GM18511 (cell line): ENCODE results near the gene CHTF18.
"Not testable (repeated sequence)": the region's sequence is repeated elsewhere in the genome, so short reads cannot be mapped to it uniquely, and the experiment has no call there.

Experiments
- ATAC-seq: cut with Tn5 transposase; IDR thresholded peaks from one replicate; pipeline ENCODE4 v1.9.1; 2021; ENCODE audit warnings: mild to moderate bottlenecking, moderate library complexity; ENCODE audit not compliant: unreplicated experiment

Gene CHTF18

GRCh38 chr16:803754-804080 is 15.3 kb downstream of the CHTF18 start:
- ATAC-seq = no peak

- ATAC-seq = no peak
These were observed 16.0 kb downstream of the CHTF18 start for GRCh38 chr16:804193-805048.

- no peak for ATAC-seq
These were observed 17.1 kb downstream of the CHTF18 start for GRCh38 chr16:805474-805873.

DNA sequence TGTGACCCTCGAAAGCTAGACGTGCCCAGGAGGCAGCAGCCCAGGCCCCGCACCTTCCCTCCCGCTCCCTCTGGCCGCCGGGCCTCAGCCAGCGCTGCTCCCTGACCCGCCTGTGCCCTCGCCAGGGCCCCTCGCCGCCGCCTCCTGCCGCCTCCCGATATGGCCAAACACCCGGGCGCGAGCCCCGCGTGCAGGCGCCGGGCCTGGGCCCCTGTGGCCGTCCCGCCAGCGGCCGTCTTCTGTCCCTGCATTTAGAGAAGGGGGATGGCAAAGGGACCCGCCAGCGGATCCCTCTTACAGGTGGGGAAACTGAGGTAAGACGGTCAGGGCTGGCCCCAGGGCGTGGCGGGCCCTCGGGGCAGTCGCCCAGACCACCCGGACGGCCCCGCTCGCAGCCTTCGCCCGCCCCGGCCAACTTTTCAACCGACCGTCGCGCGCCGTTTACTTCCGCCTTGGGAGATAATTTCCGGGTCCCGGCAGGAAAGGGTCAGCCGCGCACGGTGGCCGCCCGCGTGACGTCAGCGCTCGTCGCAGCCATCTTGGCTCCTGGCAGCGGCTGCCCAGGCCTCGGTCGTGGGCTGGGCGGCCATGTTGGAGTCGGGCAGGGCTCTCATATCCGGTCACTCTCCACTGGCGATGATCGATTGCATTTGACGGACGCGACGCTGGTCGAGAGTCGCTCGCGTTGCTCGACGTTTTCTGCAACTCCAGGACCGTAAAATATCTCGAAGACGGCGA is 19.1 kb downstream of the CHTF18 start:
- ATAC-seq = peak; percentile 92

- ATAC-seq = no peak
These were observed 19.6 kb downstream of the CHTF18 start for GRCh38 chr16:808085-808386.

GRCh38 chr16:813204-813915 is 24.9 kb downstream of the CHTF18 start:
- no peak for ATAC-seq

- ATAC-seq = no peak
These were observed 25.5 kb downstream of the CHTF18 start for GRCh38 chr16:813916-814412.

DNA sequence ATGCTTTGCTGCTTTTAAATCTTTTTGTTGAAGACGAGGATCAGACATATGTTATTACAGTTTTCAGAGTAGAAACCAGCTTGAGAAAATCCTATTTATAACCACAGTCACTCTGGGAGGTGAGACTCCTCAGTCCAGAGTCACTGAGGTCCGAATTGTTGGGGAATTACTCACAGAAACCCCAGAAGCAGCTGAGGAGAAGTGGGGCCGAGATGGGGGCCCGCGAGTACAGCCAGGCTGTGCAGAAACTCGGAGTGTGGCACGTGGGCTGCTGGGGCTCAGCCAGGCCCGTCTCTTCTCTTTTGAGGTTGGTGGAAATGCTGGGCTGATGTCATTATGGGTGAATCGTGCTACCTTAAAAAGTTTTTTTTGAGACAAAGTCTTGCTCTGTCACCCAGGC is 26.6 kb downstream of the CHTF18 start:
- no peak for ATAC-seq

DNA sequence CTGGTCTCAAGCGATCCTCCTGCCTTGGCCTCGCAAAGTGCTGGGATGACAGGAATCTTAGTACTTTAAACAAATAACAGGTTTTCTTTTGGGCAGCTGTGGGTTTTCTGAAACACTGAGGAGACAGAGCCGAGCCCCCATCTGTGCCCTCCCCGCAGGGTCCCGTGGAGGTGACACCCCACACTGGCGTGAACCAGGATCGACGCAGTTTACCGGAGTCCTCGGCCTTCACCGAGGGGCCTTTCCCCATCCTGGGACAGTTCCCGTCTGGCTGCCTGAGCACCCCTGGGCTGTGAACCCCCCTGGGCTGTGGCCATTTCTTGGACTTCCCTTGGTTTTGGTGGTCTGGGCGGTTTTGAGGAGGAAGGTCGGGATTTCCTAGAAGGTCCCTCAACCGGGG is 27.4 kb downstream of the CHTF18 start:
- no peak for ATAC-seq

DNA sequence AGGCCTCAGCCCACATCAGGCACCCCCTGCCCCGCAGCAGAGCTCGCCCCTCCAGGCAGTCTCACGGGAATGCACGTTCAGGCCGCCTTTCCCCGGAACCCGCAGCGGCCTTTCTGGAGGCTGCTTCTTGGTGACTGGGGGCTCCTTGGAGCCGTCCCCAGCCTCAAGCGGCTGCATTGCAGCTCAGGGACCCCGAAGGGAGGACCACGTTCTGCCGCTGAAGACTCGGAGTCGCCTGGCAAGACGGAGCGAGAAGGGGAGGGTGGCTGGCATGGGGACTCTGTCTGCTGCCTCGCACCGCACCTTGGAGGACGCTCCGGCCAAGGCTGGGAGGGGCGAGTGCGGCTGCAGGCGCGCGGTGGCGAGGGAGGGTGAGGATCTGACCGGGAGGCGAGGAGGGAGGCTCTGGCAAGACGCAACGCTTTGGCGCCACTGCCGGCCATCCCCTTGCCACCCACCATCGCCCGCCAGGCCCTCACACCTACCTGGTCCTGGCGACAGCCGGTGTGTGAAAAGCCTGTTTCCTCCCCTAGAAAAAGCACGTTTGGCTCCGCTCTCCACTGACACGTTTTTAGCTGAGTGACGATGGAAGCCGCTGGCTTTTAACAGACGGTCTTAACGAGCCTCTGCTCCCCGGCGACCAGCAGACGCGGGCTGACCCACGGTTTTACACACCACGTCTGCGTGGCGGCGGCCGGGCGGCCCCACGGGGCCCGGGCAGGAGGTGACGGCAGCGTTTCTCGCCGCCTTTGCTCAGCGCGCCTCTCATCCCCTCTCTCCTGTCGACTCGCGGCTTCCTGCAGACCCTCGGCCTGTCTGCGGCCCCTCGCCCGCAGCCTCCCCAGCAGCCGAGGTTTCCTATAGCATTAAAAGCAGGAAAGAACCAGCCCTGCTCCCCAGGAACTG is 28.8 kb downstream of the CHTF18 start:
- no peak for ATAC-seq

- ATAC-seq = no peak
These were observed 29.7 kb downstream of the CHTF18 start for GRCh38 chr16:818132-818531.

GRCh38 chr16:818592-818991 is 30.2 kb downstream of the CHTF18 start:
- ATAC-seq = no peak

- no peak for ATAC-seq
These were observed 31.1 kb downstream of the CHTF18 start for GRCh38 chr16:819336-820043.

- not testable (repeated sequence) for ATAC-seq
These were observed 31.6 kb downstream of the CHTF18 start for GRCh38 chr16:820044-820408.

DNA sequence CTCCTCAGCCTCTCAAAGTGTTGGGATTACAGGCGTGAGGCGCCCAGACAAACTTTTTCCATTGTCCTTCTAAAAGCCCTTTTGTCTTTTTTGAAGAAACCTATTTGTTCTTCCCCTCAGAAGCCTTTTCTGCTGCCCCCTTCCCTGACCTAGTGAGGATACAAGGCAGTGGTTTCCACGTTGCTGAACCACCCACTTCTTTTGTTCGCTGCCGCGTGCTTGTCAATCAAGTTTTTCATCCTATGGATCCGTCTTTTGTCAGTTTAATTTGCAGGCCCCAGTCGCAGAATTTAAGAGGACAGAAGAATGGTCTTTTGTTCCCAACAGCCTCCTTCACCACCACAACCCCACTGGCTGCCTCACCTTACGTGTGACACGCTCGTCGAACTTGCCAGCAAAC is 32.3 kb downstream of the CHTF18 start:
- ATAC-seq = no peak

DNA sequence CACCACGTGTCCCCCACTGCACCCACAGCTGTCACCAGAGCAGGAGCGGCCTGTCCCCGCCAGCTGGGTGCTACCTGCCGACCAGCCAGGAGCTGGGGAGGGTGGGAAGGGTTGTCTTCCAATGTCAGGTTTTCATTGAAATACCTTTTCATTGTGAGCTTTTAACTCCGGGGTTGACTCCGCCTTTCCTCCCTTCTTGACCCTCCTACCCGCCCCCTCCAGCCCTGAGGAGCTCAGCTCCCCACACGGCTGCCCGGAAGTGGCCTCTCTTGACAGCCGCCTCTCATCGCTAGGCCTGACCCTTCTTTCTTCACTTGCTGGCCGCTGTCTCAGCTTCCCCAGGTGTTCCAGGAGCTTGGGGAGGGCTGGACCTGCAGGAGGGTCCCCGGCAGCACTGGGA is 33.3 kb downstream of the CHTF18 start:
- ATAC-seq = no peak

DNA sequence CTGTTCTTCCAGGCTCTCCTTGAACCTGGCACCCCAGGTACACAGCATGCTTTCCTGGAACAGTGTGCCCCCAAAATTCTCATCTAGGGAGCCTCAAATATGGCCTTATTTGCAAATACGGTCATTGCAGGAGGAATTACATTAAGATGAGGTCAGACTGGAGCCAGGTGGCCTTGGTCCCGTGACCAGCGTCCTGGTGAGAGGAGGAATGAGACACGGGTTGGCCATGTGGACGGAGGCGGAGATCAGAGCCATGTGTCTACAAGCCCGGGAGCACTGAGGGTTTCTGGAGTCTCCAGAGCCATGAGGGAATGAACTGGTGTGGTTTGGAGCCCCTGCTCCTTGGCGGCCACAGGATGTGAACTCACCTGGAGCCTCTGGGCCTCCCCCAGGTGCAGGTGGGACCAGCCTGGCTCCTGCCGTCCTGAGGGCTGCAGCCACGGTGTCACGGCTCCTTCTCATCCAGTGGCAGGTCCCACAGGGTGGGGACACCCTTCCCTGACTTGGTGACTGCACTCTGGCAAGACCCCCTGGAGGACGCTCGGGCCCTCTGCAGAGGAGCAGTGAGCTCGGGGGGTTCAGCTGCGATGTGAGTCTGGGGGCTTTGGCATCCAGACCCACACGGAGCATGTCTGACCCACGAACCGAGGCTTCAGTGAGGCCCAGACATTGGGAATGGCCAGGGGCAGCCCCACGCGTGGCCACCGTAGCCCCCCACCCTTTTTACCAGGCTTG is 33.9 kb downstream of the CHTF18 start:
- ATAC-seq = no peak

DNA sequence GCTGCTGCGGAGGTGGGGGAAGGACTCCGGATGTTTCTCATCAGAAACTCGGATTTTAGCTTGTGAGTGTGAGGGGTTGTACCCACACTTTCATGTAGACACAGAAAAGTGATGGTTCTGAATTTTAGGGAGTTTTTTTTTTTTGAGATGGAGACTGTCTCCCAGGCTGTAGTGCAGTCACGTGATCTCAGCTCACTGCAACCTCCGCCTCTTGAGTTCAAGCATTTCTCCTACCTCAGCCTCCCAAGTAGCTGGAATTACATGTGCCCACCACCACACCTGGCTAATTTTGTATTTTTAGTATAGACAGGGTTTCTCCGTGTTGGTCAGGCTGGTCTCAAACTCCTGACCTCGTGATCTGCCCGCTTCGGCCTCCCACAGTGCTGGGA is 34.5 kb downstream of the CHTF18 start:
- no peak for ATAC-seq

DNA sequence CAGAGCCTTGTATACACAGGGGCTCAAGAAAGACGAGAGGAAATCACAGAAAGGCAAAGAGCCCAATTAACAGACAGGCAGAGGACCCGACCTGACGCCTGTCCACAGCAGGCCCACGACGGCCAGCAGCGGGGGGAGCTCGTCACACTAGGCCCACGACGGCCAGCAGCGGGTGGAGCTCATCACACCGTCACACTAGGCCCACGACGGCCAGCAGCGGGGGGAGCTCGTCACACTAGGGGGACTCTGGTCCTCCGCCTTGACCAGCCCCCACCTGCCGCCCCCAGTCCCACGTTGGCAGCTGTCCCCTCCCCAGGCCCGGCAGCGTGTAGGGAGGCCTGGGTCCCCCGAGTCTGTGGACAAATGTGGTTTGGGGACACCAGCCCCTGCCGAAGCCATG is 35.8 kb downstream of the CHTF18 start:
- ATAC-seq = no peak

GRCh38 chr16:824601-825000 is 36.2 kb downstream of the CHTF18 start:
- no peak for ATAC-seq
